Spleen (tissue), 7 donors: ENCODE measurements around the gene LDLRAD4.

Experiments used
- POLR2A ChIP-seq, 3 donors: fragments of 450-650 bp; IDR thresholded peaks; one replicate each; pipeline ENCODE4 v1.5.1; 2017; ENCODE audit warnings: antibody characterized with exemption in 3 of 3, mild to moderate bottlenecking in 1 of 3
- POLR2AphosphoS5 ChIP-seq, 3 donors: sonication (generic); formaldehyde crosslinking; IDR thresholded peaks; one replicate each; pipeline ENCODE4 v1.5.1; 2017; ENCODE audit warnings: antibody characterized with exemption in 3 of 3
- TF ChIP-seq, protein P1 (sequence below), 11 experiments: fragments of 200-600 bp in 7 of 11; fragments of 450-650 bp in 4 of 11; sonication (generic) in 4 of 11; IDR thresholded peaks in 8 of 11; conservative IDR thresholded peaks in 3 of 11; 1 replicate in 7 of 11; 2 replicates in 4 of 11; pipeline versions ENCODE4 v1.4.0 to v1.8.0; 2016 to 2021; ENCODE audit warnings: antibody characterized with exemption in 11 of 11, inconsistent platforms in 4 of 11, mild to moderate bottlenecking in 1 of 11
- donor health status: DM: no; HTN: no; CAD: no; lungs with moderate emphysema.
- donor health status: DM: no; HTN: no; CAD: no.
- donor health status: DM: no; HTN: no; CAD: no.

DNA sequence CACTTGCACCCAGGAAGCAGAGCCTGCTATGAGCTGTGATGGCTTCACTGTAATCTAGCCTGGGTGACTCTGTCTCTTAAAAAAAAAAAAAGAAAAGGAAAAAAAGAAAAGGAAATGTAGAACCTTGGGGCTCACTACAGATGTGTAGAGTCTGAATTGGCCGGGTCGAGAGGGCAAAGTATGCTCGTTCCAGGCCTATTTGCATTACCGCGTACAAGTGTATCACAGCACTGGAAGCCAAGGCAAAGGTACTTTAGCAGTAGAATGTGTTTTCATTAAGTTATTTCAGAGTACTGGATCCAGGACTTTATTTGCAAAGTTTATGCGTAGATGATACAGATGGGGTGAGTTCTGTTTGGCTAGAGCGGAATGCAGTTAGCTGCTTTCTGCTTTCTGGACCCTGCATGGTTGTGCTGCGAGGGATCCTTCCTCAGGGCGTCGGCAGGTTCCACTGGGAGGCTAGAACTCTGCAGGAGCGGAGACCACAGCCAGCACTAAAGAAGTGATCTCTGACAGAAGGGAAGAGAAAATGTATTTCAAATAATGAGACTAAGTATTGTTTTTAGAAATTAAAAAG lies 51.8 kb downstream of the LDLRAD4 start:
- TF ChIP-seq, protein P1, sequence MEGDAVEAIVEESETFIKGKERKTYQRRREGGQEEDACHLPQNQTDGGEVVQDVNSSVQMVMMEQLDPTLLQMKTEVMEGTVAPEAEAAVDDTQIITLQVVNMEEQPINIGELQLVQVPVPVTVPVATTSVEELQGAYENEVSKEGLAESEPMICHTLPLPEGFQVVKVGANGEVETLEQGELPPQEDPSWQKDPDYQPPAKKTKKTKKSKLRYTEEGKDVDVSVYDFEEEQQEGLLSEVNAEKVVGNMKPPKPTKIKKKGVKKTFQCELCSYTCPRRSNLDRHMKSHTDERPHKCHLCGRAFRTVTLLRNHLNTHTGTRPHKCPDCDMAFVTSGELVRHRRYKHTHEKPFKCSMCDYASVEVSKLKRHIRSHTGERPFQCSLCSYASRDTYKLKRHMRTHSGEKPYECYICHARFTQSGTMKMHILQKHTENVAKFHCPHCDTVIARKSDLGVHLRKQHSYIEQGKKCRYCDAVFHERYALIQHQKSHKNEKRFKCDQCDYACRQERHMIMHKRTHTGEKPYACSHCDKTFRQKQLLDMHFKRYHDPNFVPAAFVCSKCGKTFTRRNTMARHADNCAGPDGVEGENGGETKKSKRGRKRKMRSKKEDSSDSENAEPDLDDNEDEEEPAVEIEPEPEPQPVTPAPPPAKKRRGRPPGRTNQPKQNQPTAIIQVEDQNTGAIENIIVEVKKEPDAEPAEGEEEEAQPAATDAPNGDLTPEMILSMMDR (IDR thresholded peaks at IDR 0.05 in 8 of 11, conservative IDR thresholded peaks at IDR 0.05 in 3 of 11): no peak
- TF ChIP-seq POLR2A (IDR thresholded peaks at IDR 0.05) (no peak), POLR2AphosphoS5 (IDR thresholded peaks at IDR 0.05) (no peak)
